ENCODE data around the gene ANKRD55.
"Not testable (repeated sequence)": the region's sequence is repeated elsewhere in the genome, so short reads cannot be mapped to it uniquely, and the experiment has no call there.

DNA sequence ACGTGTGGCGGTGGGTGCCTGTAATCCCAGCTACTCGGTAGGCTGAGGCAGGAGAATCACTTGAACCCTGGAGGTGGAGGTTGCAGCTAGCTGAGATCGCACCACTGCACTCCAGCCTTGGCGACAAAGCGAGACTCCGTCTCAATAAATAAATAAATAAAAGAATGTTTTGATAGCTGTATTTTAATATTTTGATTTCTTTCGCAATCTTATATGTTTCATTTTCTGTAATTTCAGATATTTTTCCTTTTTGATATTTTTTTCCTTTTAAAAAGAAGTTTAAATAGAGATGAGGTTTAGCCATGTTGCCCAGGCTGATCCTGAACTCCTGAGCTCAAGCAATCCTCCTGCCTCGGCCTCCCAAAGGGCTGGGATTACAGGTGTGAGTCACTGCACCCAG is 82.4 kb downstream of the ANKRD55 start:
- TF ChIP-seq ZNF436 (CRISPR knock-in tag; IDR thresholded peaks at IDR 0.05); PRPF4 (IDR thresholded peaks at IDR 0.05; ENCODE audit: insufficient read depth, low read depth, low read length, poor library complexity, severe bottlenecking); NCOA1 (IDR thresholded peaks at IDR 0.05; ENCODE audit: low read depth); EP300 (IDR thresholded peaks at IDR 0.05; ENCODE audit: low read length); FOXA3 (CRISPR knock-in tag; conservative IDR thresholded peaks at IDR 0.05 in 1 of 2, IDR thresholded peaks at IDR 0.05 in 1 of 2); NUFIP1 (IDR thresholded peaks at IDR 0.05; ENCODE audit: partially characterized antibody); MAZ (CRISPR knock-in tag; conservative IDR thresholded peaks at IDR 0.05 in 1 of 2, IDR thresholded peaks at IDR 0.05 in 1 of 2); ZNF785 (CRISPR knock-in tag; IDR thresholded peaks at IDR 0.05): not testable (repeated sequence)
- TF ChIP-seq, protein P1, sequence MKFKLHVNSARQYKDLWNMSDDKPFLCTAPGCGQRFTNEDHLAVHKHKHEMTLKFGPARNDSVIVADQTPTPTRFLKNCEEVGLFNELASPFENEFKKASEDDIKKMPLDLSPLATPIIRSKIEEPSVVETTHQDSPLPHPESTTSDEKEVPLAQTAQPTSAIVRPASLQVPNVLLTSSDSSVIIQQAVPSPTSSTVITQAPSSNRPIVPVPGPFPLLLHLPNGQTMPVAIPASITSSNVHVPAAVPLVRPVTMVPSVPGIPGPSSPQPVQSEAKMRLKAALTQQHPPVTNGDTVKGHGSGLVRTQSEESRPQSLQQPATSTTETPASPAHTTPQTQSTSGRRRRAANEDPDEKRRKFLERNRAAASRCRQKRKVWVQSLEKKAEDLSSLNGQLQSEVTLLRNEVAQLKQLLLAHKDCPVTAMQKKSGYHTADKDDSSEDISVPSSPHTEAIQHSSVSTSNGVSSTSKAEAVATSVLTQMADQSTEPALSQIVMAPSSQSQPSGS (CRISPR knock-in tag; IDR thresholded peaks at IDR 0.05), result not testable (repeated sequence)
- TF ChIP-seq, protein P2, sequence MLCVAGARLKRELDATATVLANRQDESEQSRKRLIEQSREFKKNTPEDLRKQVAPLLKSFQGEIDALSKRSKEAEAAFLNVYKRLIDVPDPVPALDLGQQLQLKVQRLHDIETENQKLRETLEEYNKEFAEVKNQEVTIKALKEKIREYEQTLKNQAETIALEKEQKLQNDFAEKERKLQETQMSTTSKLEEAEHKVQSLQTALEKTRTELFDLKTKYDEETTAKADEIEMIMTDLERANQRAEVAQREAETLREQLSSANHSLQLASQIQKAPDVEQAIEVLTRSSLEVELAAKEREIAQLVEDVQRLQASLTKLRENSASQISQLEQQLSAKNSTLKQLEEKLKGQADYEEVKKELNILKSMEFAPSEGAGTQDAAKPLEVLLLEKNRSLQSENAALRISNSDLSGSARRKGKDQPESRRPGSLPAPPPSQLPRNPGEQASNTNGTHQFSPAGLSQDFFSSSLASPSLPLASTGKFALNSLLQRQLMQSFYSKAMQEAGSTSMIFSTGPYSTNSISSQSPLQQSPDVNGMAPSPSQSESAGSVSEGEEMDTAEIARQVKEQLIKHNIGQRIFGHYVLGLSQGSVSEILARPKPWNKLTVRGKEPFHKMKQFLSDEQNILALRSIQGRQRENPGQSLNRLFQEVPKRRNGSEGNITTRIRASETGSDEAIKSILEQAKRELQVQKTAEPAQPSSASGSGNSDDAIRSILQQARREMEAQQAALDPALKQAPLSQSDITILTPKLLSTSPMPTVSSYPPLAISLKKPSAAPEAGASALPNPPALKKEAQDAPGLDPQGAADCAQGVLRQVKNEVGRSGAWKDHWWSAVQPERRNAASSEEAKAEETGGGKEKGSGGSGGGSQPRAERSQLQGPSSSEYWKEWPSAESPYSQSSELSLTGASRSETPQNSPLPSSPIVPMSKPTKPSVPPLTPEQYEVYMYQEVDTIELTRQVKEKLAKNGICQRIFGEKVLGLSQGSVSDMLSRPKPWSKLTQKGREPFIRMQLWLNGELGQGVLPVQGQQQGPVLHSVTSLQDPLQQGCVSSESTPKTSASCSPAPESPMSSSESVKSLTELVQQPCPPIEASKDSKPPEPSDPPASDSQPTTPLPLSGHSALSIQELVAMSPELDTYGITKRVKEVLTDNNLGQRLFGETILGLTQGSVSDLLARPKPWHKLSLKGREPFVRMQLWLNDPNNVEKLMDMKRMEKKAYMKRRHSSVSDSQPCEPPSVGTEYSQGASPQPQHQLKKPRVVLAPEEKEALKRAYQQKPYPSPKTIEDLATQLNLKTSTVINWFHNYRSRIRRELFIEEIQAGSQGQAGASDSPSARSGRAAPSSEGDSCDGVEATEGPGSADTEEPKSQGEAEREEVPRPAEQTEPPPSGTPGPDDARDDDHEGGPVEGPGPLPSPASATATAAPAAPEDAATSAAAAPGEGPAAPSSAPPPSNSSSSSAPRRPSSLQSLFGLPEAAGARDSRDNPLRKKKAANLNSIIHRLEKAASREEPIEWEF (CRISPR knock-in tag; IDR thresholded peaks at IDR 0.05), result not testable (repeated sequence)

All from K562 (cell line).